HL-60/S4 (cell line): Measurements from ENCODE around the gene MRPL58.
"Not testable (repeated sequence)": the region's sequence is repeated elsewhere in the genome, so short reads cannot be mapped to it uniquely, and the experiment has no call there.

Source experiments
- in situ Hi-C: fragments of 300-500 bp; cut with MboI; formaldehyde crosslinking; loops from 2 replicates; pipeline ENCODE4 v1.14.3; 2022; ENCODE audit warnings: low sequenced_read_pairs

Gene MRPL58

GRCh38 chr17:74986206-74986576 lies 26.3 kb upstream of the MRPL58 start:
- in situ Hi-C loops, result no loop called here

- in situ Hi-C loops, result no loop called here
Observed at GRCh38 chr17:74987418-74987908, 25.0 kb upstream of the MRPL58 start, which contains the start of gene CDR2L. Gene CDR2L, plus strand, starts transcription at chr17:74987632. Its CDS starts 412 bp downstream, at chr17:74988044.

- in situ Hi-C loops, result no loop called here
Observed at GRCh38 chr17:74987909-74988711, 24.4 kb upstream of the MRPL58 start.

GRCh38 chr17:74990581-74991105 lies 21.8 kb upstream of the MRPL58 start:
- in situ Hi-C loops, result no loop called here

- in situ Hi-C loops, result no loop called here
Observed at GRCh38 chr17:74992223-74992622, 20.2 kb upstream of the MRPL58 start.

- in situ Hi-C loops, result no loop called here
Observed at GRCh38 chr17:74994440-74994839, 18.0 kb upstream of the MRPL58 start.

GRCh38 chr17:74995847-74996246 lies 16.6 kb upstream of the MRPL58 start:
- in situ Hi-C loops, result no loop called here

GRCh38 chr17:74998783-74999182 lies 13.7 kb upstream of the MRPL58 start:
- in situ Hi-C loops, result no loop called here

GRCh38 chr17:74999523-74999922 lies 12.9 kb upstream of the MRPL58 start:
- in situ Hi-C loops, result no loop called here

- in situ Hi-C loops, result no loop called here
Observed at GRCh38 chr17:75001915-75002843, 10.3 kb upstream of the MRPL58 start.

GRCh38 chr17:75003070-75003956 lies 9.2 kb upstream of the MRPL58 start:
- in situ Hi-C loops, result no loop called here

- in situ Hi-C loops, result no loop called here
Observed at GRCh38 chr17:75003957-75004355, 8.5 kb upstream of the MRPL58 start.

GRCh38 chr17:75004371-75004770 lies 8.1 kb upstream of the MRPL58 start:
- in situ Hi-C loops, result no loop called here

GRCh38 chr17:75005291-75005690 lies 7.2 kb upstream of the MRPL58 start:
- in situ Hi-C loops, result no loop called here

- in situ Hi-C loops, result not testable (repeated sequence)
Observed at GRCh38 chr17:75006084-75006483, 6.4 kb upstream of the MRPL58 start.

- in situ Hi-C loops, result no loop called here
Observed at GRCh38 chr17:75006653-75007052, 5.8 kb upstream of the MRPL58 start.

- in situ Hi-C loops, result no loop called here
Observed at GRCh38 chr17:75008373-75008772, 4.1 kb upstream of the MRPL58 start.

GRCh38 chr17:75009139-75009724 lies 3.2 kb upstream of the MRPL58 start:
- in situ Hi-C loops, result no loop called here

- in situ Hi-C loops, result no loop called here
Observed at GRCh38 chr17:75010683-75011400, 1.6 kb upstream of the MRPL58 start.
